ENCODE results near the gene CHORDC1. TPM values are rescaled to one million over a fixed set of nuclear protein-coding genes. Genes with fewer than 3 reads are reported as not detected.
"Not testable (repeated sequence)": the region's sequence is repeated elsewhere in the genome, so short reads cannot be mapped to it uniquely, and the experiment has no call there.

The CHORDC1 gene
- total and polyA plus RNA-seq, 2 of the 13 experiments (the other 11 are each of a cell fraction or from before 2014, with no cell fraction given) = 19.1 to 73.5 TPM

DNA sequence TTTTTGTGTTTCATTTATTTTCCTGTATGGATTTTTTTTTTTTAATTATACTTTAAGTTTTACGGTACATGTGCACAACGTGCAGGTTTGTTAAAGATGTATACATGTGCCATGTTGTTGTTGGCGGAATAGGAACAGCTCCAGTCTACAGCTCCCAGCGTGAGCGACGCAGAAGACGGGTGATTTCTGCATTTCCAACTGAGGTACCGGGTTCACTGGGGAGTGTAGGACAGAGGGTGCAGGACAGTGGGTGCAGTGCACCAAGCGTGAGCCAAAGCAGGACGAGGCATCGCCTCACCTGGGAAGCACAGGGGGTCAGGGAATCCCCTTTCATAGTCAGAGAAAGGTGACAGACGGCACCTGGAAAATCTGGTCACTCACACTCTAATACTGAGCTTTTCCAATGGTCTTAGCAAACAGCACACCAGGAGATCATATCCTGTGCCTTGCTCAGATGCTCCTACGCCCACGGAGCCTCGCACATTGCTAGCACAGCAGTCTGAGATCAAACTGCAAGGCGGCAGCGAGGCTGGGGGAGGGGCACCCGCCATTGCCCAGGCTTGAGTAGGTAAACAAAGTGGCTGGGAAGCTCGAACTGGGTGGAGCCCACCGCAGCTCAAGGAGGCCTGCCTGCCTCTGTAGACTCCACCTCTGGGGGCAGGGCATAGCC, 17.3 kb upstream of the CHORDC1 start:
- POLR2A ChIA-PET = interaction anchor here (1.8 kb wide), 1 partner anchor 17 kb away, joined by 8 read pairs; the partner anchor contains the start of gene CHORDC1
- DNase-seq (ENCODE audit: low spot score); in situ Hi-C loops (cut with HindIII; ENCODE audit: extremely low pct_ligation_motif_present, low pct_unique_long_range_greater_than_20kb); BruUV-seq (replicated peaks); H3K4me1 ChIP-seq (ENCODE audit: insufficient read depth, low read length); FAIRE-seq; H3K27ac ChIP-seq (ENCODE audit: extremely low read length, insufficient read depth, low read length); H3K9ac ChIP-seq (ENCODE audit: insufficient read depth, low read depth, low read length); H3K36me3 ChIP-seq (replicated peaks in 1 of 2; ENCODE audit: control insufficient read depth in 1 of 2, insufficient read depth in 2 of 2, low read length in 2 of 2); H3K27me3 ChIP-seq (ENCODE audit: control insufficient read depth in 1 of 2, insufficient read depth in 2 of 2, low read length in 2 of 2); intact Hi-C loops (cut with micrococcal nuclease; ENCODE audit: unreplicated experiment); H3K9me3 ChIP-seq (ENCODE audit: low read length); H4K20me1 ChIP-seq (ENCODE audit: insufficient read depth, low read length); CTCF ChIA-PET (ENCODE audit: low intra/inter-chr PET ratio, low total read pairs); H2AFZ ChIP-seq (ENCODE audit: low read length); H3K79me2 ChIP-seq (ENCODE audit: insufficient read depth, low read length): not testable (repeated sequence)
- Histone ChIP-seq H3K4me3 (replicated peaks in 1 of 3; ENCODE audit: insufficient read depth in 1 of 3, low read depth in 2 of 3, low read length in 3 of 3) (peak overlapping the region in 2 of 3 experiments; percentile 44 to 52; a peak in 4 of 6 replicates), H3K4me2 (ENCODE audit: low read depth, low read length) (peak overlapping the region; percentile 76)
- 49% methylated on average over 11 of the region's 20 CpGs for WGBS (ENCODE audit: low lambda C conversion rate)
- ATAC-seq = peak; percentile 72
- TF ChIP-seq HDAC2 (CRISPR knock-in tag; IDR thresholded peaks at IDR 0.05) (0 out of 2 replicates have a peak, but pooled peaks have one; percentile 22), SAP130 (CRISPR knock-in tag; IDR thresholded peaks at IDR 0.05; ENCODE audit: low read depth) (peak; percentile 27; the same call in 1 of the 2 replicates), ZNF891 (CRISPR knock-in tag; IDR thresholded peaks at IDR 0.05) (0 out of 2 replicates have a peak, but pooled peaks have one; percentile 44), PITX1 (CRISPR knock-in tag; IDR thresholded peaks at IDR 0.05) (peak; percentile 49; the same call in 1 of the 2 replicates), ARID5B (CRISPR knock-in tag; IDR thresholded peaks at IDR 0.05) (peak; percentile 58), NRL (CRISPR knock-in tag; IDR thresholded peaks at IDR 0.05; ENCODE audit: borderline replicate concordance) (0 out of 2 replicates have a peak, but pooled peaks have one; percentile 29), ZNF292 (CRISPR knock-in tag; IDR thresholded peaks at IDR 0.05; ENCODE audit: borderline replicate concordance, low read depth) (peak; percentile 82; the same call in 1 of the 2 replicates), FOXP4 (CRISPR knock-in tag; IDR thresholded peaks at IDR 0.05) (0 out of 2 replicates have a peak, but pooled peaks have one; percentile 16)
- TF ChIP-seq, protein P1, sequence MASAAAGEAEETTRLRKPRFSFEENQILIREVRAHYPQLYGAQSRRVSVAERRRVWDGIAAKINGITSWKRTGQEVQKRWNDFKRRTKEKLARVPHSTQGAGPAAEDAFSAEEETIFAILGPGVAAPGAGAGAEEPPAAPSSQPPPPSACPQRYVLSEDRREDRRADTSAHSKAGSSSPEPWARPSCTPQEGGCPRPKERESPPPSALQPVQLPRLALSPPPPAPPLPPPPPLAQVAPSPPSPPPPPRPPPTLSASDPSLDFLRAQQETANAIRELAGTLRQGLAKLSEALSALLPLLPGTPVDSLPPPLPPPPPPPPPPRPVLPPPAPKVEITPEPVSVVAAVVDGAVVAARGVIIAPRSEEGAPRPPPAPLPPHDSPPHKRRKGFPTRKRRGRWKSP (CRISPR knock-in tag; IDR thresholded peaks at IDR 0.05) = peak; percentile 50; the same call in 1 of the 2 replicates
- TF ChIP-seq, protein P2, sequence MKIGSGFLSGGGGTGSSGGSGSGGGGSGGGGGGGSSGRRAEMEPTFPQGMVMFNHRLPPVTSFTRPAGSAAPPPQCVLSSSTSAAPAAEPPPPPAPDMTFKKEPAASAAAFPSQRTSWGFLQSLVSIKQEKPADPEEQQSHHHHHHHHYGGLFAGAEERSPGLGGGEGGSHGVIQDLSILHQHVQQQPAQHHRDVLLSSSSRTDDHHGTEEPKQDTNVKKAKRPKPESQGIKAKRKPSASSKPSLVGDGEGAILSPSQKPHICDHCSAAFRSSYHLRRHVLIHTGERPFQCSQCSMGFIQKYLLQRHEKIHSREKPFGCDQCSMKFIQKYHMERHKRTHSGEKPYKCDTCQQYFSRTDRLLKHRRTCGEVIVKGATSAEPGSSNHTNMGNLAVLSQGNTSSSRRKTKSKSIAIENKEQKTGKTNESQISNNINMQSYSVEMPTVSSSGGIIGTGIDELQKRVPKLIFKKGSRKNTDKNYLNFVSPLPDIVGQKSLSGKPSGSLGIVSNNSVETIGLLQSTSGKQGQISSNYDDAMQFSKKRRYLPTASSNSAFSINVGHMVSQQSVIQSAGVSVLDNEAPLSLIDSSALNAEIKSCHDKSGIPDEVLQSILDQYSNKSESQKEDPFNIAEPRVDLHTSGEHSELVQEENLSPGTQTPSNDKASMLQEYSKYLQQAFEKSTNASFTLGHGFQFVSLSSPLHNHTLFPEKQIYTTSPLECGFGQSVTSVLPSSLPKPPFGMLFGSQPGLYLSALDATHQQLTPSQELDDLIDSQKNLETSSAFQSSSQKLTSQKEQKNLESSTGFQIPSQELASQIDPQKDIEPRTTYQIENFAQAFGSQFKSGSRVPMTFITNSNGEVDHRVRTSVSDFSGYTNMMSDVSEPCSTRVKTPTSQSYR (CRISPR knock-in tag; IDR thresholded peaks at IDR 0.05; ENCODE audit: borderline replicate concordance) = peak; percentile 92
